ENCODE data around the gene MRPL45.

Gene MRPL45

DNA sequence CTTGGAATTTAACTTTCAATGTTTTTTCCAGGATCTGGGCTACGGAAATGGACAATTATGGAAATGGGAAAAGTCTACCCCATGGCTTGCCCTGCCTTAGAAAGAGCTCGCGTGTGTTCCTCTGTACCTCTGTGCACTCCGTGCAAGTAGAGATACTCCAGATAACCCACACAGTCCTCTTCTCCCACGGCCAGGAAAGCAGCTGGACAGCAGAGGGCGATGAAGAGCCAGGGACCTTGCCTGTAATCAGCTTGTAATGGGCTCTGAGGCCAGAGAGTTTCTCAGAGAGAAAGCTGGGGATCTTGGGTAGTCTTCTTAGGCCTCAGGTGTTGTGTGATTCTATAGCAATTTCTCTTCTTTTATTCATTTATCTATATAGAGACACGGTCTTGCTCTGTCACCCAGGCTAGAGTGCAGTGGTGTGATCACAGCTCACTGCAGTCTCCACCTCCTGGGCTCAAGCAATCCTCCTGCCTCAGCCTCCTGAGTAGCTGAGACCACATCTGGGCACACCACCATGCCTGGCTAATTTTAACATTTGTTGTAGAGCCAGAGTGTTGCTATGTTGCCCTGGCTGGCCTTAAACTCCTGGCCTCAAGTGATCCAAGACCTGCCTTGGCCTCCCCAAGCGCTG, 52.2 kb downstream of the MRPL45 start:
- peak; percentile 57 to 83 (median 82) for DNase-seq (ENCODE audit: low read depth in 3 of 3)

DNA sequence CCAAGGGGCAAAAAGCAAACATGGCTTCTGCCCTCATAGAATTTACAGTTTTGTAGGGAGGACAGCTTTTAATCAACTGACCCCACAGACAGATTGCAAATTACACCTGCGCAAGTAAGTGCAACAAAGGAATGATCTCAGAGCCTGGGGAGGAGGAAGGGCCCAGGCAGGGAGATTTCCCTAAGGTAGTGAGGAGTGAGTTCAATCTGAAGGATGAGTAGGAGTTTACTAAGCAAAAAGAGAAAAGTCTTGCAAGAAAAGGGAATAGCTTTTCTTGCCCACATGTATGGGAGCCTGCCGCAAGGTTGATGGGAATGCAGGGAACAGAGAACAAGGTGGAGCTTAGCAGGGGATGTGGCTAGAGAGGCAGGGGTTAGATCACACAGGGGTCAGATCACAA, 53.1 kb downstream of the MRPL45 start:
- no peak for DNase-seq (ENCODE audit: low read depth in 3 of 3)

DNA sequence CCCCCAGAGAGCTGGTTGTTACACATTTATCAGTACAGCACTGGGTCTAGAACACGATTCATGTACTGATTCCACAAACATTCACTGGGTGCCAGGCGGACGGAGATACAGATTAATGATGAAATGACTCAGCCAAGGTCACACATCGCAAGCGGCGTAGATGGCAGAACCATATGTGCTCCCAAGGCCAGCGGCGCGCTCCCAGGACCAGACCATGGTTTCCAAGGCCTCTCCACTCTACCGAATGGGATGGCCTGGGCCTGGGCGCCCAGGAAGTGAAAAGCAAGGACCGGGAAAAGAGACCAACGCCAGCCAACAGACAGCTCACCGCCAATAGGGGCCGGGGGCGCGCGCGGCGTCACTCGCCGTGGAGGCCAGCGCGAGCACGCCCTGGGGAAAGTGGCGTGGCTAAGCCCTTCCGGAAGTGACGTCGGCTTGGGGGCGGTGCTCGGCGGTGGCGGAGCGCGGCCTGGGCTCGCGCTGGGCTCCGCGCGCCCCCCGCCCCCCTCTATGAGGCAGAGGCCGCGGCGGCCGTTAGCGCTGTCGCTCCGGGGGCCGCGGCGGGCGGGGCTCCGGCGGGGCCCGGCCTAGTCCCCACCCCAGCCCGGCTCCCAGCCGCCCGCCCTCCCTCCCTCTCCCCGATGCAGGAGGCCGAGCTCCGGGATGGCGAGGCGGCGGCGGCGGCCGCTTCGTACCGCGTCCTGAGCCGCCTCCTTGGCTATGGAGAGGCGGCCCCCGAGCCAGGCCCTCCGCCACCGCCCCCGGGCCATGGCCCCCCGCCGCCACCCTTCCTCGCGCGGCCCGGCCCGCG, 54.6 kb downstream of the MRPL45 start, which contains the start of gene SOCS7:
TSS of gene SOCS7 (plus strand) at position 433 of the 811 bp plus-strand sequence. CDS start at position 642, 209 bp downstream.
- peak; percentile 86 to 92 (median 88) for DNase-seq (ENCODE audit: low read depth in 3 of 3)

DNA sequence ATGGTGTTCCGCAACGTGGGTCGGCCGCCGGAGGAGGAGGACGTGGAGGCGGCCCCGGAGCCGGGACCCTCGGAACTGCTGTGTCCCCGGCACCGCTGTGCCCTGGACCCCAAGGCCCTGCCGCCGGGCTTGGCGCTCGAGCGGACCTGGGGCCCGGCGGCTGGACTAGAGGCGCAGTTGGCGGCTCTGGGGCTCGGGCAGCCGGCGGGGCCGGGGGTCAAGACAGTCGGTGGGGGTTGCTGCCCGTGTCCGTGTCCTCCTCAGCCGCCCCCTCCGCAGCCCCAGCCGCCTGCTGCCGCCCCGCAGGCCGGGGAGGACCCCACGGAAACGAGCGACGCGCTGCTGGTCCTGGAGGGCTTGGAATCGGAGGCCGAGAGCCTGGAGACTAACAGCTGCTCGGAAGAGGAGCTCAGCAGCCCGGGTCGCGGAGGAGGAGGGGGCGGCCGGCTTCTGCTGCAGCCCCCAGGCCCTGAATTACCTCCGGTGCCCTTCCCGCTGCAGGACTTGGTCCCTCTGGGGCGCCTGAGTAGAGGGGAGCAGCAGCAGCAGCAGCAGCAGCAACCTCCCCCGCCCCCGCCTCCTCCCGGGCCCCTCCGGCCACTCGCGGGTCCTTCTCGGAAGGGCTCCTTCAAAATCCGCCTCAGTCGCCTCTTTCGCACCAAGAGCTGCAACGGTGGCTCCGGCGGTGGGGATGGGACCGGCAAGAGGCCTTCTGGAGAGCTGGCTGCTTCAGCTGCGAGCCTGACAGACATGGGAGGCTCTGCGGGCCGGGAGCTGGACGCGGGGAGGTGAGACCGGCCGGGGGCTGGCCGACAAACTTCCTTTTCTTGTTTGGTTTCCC, 55.5 kb downstream of the MRPL45 start:
- DNase-seq (ENCODE audit: low read depth in 3 of 3), result peak in 1 of 3 experiments; percentile 14

DNA sequence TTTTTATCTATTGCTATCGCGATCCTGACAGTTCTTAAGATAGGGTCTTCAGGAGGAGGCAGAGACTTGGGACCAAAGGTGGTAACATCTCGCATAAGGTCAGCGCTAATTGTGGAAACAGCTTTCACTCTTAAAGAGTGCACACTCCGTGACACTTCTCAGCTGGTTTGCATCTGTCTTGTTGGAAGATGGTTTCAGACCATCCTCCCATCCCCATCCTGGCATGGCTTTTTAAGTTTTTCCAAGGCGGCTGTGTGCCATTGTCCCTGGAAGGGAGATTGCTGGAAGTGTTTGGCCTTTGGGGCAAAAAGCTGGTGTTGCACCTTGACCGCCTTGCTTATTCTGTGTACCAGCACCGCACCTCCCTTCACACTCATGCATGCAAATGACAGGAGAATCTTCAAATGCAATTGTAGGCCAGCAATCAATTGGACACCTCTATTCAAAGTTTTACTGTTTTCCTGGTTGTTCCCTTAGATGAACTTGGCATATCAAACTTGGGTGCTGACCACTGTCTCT, 56.2 kb downstream of the MRPL45 start:
- DNase-seq (ENCODE audit: low read depth in 3 of 3), result no peak

DNA sequence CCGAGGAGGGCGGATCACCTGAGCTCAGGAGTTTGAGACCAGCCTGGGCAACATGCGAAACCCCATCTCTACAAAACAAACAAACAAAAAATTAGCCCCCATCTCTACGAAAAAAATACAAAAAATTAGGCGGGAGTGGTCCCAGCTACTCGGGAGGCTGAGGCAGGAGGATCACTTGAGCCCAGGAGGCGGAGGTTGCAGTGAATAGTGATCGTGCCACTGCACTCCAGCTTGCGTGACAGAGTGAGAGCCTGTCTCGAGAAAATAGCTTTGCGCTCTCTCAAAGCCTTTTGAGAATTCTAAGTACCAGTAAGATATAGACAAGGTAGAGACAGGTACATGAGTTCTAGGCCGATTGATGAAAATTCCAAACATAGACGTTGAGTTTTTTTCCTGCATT, 56.7 kb downstream of the MRPL45 start:
- no peak for DNase-seq (ENCODE audit: low read depth in 3 of 3)

DNA sequence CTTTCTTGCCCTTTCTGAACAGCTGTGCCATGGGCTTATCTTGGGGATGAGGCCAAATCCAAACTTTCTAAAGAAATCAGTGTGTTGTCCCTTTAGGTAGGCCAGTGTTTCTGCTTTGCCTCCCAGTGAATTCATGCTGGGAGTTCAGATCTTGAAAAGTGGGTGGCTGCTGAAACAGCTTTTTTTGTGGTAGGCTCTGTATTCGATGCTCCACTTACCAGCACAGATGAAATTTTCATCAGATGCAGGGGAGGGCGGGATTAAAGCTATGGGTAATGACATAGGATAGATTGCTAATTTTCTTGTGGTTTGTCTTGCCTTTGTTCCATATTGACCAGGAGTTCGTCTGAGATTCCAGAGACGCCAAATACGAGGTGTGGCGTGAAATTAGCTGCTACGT, 57.5 kb downstream of the MRPL45 start:
- DNase-seq (ENCODE audit: low read depth in 3 of 3), result no peak

DNA sequence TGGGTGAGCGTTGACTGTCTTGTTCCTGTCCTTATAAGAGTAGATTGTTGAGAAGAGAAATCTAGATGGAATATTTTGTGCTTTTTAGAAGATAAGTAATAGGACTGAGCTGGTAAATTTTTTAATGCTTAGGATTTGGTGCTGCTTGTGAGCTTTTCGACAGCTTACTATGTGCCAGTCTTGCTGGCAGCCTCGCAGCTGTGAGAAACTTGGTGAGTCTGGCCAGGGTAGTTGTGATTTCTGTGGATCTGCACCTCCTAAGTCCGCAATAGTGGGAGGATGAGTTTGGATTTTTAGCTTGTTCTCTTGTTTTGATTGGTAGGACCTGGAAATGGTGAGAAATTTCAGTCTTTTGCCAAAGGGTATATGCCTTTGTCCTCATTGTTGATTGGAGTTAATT, 58.3 kb downstream of the MRPL45 start:
- no peak for DNase-seq (ENCODE audit: low read depth in 3 of 3)

DNA sequence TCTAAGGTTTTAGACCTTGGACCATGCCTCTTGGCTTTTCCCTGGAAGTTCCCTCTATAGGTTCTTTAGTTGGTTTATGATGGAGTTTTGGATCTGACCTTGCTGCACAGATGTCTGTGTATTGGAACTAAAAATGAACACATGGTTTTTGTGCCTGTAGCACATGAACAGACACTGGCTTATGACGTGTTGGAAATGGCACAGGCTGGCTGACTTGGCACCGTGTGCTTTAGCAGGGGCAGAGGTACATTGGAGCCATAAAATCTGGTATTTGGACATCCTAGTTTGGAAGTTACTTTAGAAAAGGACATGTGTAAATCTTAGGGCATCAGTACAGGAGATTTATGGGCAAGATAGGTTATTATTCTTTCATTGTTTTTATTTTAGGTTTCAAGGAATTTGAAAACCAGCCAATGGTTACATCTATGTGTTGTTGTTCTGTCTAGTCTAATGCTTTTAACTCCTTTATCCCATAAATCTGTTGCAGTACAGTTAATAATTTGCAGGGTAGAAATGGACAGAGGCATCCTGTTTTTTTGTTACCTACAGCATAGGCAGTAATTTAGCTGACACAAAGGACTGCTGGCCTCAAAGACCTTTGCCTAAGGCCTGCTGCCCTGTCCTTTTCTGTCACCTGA, 60.6 kb downstream of the MRPL45 start:
- DNase-seq (ENCODE audit: low read depth in 3 of 3), result no peak

DNA sequence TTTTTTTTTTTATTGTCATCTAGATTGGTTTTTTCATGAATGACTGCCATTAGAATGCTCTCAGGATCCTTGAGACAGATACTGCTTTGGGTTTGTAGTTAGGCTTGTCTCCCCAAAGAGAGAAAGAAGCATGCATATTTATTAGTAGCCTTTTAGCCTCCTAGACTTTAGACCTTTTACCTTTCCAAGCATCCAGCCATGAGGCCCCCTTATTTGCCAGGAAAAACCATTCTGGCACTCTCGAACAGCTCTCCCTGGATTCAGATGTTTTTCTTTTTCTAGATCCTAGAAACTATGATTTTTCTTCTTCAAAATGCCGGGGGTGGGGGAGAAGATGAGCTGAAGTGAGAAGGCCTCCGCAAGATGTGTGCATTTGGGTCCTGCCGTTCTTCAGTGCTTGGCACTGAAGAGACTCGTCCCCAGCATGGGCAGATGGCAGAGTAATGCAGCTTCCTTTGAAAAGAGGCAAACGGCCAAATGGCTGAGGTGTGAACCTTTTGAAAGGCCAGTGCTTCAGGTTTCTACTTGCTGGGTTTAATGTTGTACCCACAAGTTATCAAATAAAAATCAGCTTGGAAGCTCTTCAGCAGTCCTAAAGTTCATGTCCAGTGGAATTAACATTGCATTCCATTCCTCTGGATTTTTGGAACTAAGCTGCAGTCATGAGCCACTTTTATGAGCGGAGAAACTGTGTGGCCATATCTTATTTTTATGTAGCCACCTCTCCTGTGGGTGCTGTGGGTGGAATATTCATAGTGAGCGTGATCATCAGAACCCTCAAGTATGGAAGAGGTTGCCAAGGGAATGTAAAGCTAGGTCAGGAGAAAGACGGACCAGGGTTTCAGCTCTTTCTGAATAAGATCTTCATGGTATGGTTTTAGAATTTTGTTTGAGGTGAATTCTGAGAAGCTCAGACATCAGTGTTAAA, 61.9 kb downstream of the MRPL45 start:
- no peak for DNase-seq (ENCODE audit: low read depth in 3 of 3)

DNA sequence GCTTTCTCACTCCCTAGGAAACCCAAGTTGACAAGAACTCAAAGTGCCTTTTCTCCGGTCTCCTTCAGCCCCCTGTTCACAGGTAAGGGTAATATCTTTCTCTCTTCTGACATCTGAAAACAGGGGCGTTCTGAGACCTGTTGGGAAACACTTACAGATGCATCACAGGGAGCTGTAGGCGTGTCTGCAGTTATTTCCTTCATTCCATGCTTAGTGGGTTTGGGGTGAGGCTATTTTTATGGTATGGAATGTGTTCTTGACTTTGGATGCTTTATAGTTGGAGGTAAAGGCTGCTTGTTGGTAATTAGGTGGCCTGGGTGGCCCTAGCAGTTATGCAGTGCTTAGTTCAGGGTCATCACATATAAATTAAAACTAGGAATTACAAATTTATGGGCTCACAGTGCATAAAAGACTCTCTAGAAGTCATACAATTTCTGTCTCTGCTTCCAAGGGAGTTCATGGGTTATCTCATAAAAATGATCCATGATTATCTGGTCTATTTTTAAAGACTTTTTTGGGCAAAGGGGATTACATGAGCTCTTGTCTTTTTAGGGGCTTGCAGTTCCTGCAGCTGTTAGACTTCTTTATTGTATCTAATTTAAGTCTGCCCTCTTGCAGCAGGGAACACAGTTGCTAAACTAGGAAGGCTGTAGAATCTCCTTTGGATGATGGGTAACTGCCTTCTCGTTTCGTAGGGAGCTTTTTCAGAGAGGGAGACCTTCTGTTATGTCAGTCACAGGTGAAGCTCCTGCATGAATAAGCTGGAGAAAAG, 64.9 kb downstream of the MRPL45 start:
- no peak for DNase-seq (ENCODE audit: low read depth in 3 of 3)

DNA sequence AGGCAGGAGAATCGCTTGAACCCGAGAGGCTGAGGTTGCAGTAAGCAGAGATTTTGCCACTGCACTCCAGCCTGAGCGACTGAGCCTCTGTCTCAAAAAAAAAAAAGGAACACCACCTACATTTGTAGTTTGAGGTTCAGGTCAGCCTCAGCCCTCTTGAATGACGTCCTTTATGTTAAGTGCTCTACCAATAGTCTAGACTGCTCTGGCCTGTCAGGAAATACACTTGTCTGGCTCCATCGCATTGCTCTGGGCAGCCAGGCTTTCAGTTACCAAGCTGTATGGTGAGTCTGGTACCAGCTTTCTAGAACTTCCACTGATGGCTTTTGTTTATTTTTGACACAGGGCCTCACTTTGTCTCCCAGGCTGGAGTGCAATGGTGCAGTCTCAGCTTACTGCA, 66.0 kb downstream of the MRPL45 start:
- DNase-seq (ENCODE audit: low read depth in 3 of 3), result no peak

DNA sequence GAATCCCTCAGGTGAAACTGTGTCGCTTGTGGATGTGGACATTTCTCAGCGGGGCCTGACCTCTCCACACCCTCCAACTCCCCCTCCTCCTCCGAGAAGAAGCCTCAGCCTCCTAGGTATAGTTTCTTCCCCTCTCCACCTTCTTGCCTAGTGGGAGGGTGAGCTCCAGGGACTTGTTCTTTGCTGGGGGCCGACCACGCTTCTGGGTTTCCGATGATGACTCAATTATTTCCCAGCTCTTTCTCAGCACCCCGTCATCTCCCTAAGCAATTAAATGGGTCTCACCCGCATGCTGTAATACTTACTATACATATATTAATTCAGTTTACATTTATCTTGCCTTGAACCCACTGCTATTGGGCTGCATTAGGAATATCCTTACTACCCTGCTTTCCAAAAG, 67.8 kb downstream of the MRPL45 start:
- DNase-seq (ENCODE audit: low read depth in 3 of 3), result no peak

DNA sequence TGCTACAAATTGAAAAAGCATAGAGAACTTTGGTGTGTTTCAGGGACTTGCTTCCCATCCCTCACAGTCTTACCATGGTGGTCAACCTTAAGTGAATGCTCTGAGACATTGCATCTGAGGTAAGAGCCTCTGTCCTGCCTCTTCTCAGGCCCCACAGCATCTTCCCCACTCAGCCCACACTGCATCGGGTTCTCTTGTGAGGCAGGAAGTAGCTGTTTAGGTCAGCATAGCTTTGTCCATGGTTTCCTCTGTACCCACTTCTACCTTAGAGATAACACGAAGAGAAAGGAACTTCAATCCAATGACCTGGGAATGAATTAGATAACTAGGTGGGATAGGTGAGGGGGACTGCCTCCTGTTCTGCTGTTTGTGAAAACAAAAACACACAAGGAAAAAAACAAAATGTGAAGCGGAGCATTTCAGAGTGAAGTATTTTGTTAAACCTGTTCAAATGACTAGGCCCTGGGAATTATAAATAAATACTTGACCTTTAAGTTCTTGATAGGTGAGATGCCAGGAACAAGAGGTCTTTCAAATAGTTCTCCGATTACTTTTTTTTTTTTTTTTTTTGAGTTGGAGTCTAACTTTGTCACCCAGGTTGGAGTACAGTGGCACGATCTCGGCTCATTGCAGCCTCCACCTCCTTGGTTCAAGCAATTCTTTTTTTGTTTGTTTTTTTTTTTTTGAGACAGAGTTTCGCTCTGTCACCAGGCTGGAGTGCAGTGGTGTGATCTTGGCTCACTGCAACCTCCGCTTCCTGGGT, 72.3 kb downstream of the MRPL45 start:
- DNase-seq (ENCODE audit: low read depth in 3 of 3), result no peak
